IMR-90 (cell line): ENCODE measurements around the gene HSPA9. TPM values are rescaled to one million over a fixed set of nuclear protein-coding genes. Genes with fewer than 3 reads are reported as not detected.

Source experiments
- ATAC-seq: fragments of 200-7000 bp; cut with Tn5 transposase; 2 replicates; pipeline ENCODE4 v1.9.1; 2020; ENCODE audit warnings: low read depth, mild to moderate bottlenecking, moderate library complexity
- BruUV-seq: library from RNA; stranded (reverse); fragments of 400-500 nt; replicated peaks from 2 replicates; lab custom pipeline; 2021; lab: Mats Ljungman, UMichigan
- CTCF ChIA-PET: fragments of 300-600 bp; formaldehyde crosslinking; extraction: SDS; loops from one replicate; lab custom pipeline; 2021; ENCODE audit warnings: antibody characterized with exemption; lab: Yijun Ruan, JAX
- POLR2A ChIA-PET: fragments of 300-600 bp; sonication (Branson Sonifier 250); formaldehyde crosslinking; loops from one replicate; lab custom pipeline; 2022; ENCODE audit warnings: antibody characterized with exemption; ENCODE audit not compliant: unreplicated experiment; lab: Charles Lee
- DNase-seq: peaks from one replicate; pipeline ENCODE4 v3.0.0; 2013
- H2AFZ ChIP-seq: replicated peaks from 2 replicates; pipeline ENCODE3; 2013; ENCODE audit warnings: low read length, mild to moderate bottlenecking; ENCODE audit not compliant: poor library complexity
- H2AK5ac ChIP-seq: 2 replicates; pipeline ENCODE4 v1.6.1; 2013; ENCODE audit warnings: low read depth, low read length, inconsistent platforms
- H2AK9ac ChIP-seq: replicated peaks from 2 replicates; pipeline ENCODE3; 2013; ENCODE audit warnings: mild to moderate bottlenecking, low read depth, low read length, moderate library complexity; ENCODE audit not compliant: poor library complexity
- H2BK120ac ChIP-seq: 2 replicates; pipeline ENCODE4 v1.6.1; 2013; ENCODE audit warnings: low read depth, low read length, inconsistent platforms
- H2BK15ac ChIP-seq: 3 replicates; pipeline ENCODE4 v1.6.1; 2013; ENCODE audit warnings: low read depth, low read length, inconsistent platforms
- H2BK20ac ChIP-seq: 2 replicates; pipeline ENCODE4 v1.6.1; 2013; ENCODE audit warnings: low read depth, mild to moderate bottlenecking, inconsistent platforms, low read length, moderate library complexity
- H2BK5ac ChIP-seq: 2 replicates; pipeline ENCODE4 v1.6.1; 2013; ENCODE audit warnings: mild to moderate bottlenecking, low read depth, low read length, inconsistent platforms; ENCODE audit not compliant: poor library complexity, severe bottlenecking
- H3K14ac ChIP-seq: replicated peaks from 2 replicates; pipeline ENCODE4 v1.6.1; 2013; ENCODE audit warnings: low read depth, low read length, inconsistent platforms
- H3K18ac ChIP-seq: 2 replicates; pipeline ENCODE4 v1.6.1; 2013; ENCODE audit warnings: low read depth, low read length, control low read depth
- H3K23ac ChIP-seq: 2 replicates; pipeline ENCODE4 v1.6.1; 2013; ENCODE audit warnings: low read depth, low read length, inconsistent platforms
- H3K27ac ChIP-seq: 2 replicates; pipeline ENCODE4 v1.5.1; 2013; ENCODE audit warnings: mild to moderate bottlenecking, control low read depth, low read length; ENCODE audit not compliant: insufficient read depth
- H3K27me3 ChIP-seq: 2 replicates; pipeline ENCODE4 v1.6.1; 2013; ENCODE audit warnings: low read length; ENCODE audit not compliant: control insufficient read depth, insufficient read depth
- H3K36me3 ChIP-seq: 2 replicates; pipeline ENCODE4 v1.6.1; 2013; ENCODE audit warnings: low read length, mixed read lengths; ENCODE audit not compliant: control insufficient read depth, insufficient read depth
- H3K4ac ChIP-seq: 2 replicates; pipeline ENCODE4 v1.6.1; 2013; ENCODE audit warnings: low read depth, low read length, inconsistent platforms
- H3K4me1 ChIP-seq: 2 replicates; pipeline ENCODE4 v1.6.1; 2013; ENCODE audit warnings: low read length, mixed read lengths; ENCODE audit not compliant: control insufficient read depth, insufficient read depth
- H3K4me2 ChIP-seq: 2 replicates; pipeline ENCODE4 v1.6.1; 2013; ENCODE audit warnings: low read depth, mild to moderate bottlenecking, control low read depth, low read length, moderate library complexity
- H3K4me3 ChIP-seq: 2 replicates; pipeline ENCODE4 v1.5.1; 2013; ENCODE audit warnings: low read depth, mild to moderate bottlenecking, control low read depth, low read length, moderate library complexity; ENCODE audit not compliant: insufficient read depth
- H3K56ac ChIP-seq: 2 replicates; pipeline ENCODE4 v1.6.1; 2013; ENCODE audit warnings: low read length, inconsistent platforms; ENCODE audit not compliant: insufficient read depth; ENCODE audit errors: extremely low read depth
- H3K79me1 ChIP-seq, 2 experiments: 2 replicates each; pipeline ENCODE4 v1.6.1; 2013; ENCODE audit warnings: low read length in 2 of 2, inconsistent platforms in 1 of 2, low read depth in 1 of 2
- H3K9ac ChIP-seq: 2 replicates; pipeline ENCODE4 v1.6.1; 2013; ENCODE audit warnings: low read depth, low read length, control low read depth
- H3K9me1 ChIP-seq: 2 replicates; pipeline ENCODE4 v1.6.1; 2013; ENCODE audit warnings: low read length, inconsistent platforms; ENCODE audit not compliant: insufficient read depth
- H3K9me3 ChIP-seq: 2 replicates; pipeline ENCODE4 v1.6.1; 2013; ENCODE audit warnings: low read length; ENCODE audit not compliant: control insufficient read depth, insufficient read depth
- H4K20me1 ChIP-seq: 2 replicates; pipeline ENCODE4 v1.6.1; 2013; ENCODE audit warnings: low read length, inconsistent platforms; ENCODE audit not compliant: insufficient read depth
- H4K5ac ChIP-seq: 2 replicates; pipeline ENCODE4 v1.6.1; 2013; ENCODE audit warnings: mild to moderate bottlenecking, low read depth, low read length, control low read depth
- H4K8ac ChIP-seq, 2 experiments: 2 replicates each; pipeline ENCODE4 v1.6.1; 2013; ENCODE audit warnings: low read depth in 2 of 2, low read length in 2 of 2, control low read depth in 1 of 2, inconsistent platforms in 1 of 2
- H4K91ac ChIP-seq: 2 replicates; pipeline ENCODE4 v1.6.1; 2013; ENCODE audit warnings: low read depth, low read length, inconsistent platforms; ENCODE audit not compliant: insufficient read depth
- BHLHE40 ChIP-seq: fragments of 150-350 bp; IDR thresholded peaks from 2 replicates; pipeline ENCODE4 v1.6.1; 2016; ENCODE audit warnings: mild to moderate bottlenecking, low read depth, low read length
- CEBPB ChIP-seq: IDR thresholded peaks from 2 replicates; pipeline ENCODE4 v1.6.1; 2012; ENCODE audit warnings: low read depth, low read length, improper control_type of control experiment
- NFE2L2 ChIP-seq: fragments of 150-350 bp; IDR thresholded peaks from 2 replicates; pipeline ENCODE4 v1.6.1; 2016; ENCODE audit warnings: low read depth, mild to moderate bottlenecking, low read length
- RAD21 ChIP-seq: IDR thresholded peaks from 2 replicates; pipeline ENCODE4 v1.6.1; 2012; ENCODE audit warnings: low read length, improper control_type of control experiment
- RFX5 ChIP-seq: IDR thresholded peaks from 2 replicates; pipeline ENCODE4 v1.8.0; 2012; ENCODE audit warnings: low read depth, mild to moderate bottlenecking, low read length, moderate library complexity
- WGBS, 2 experiments: methylation state at CpG; one replicate each; pipeline versions ENCODE4 v1.1.5 to v1.1.7; 2013; ENCODE audit warnings: missing lambda C conversion rate in 2 of 2; ENCODE audit not compliant: insufficient read length in 1 of 2; ENCODE audit errors: extremely low coverage in 2 of 2; 5-methylcytosine and 5-hydroxymethylcytosine counted together
- dilution Hi-C: fragments of 300-500 bp; cut with HindIII; formaldehyde crosslinking; loops from one replicate; pipeline ENCODE4 v1.14.3; 2018; ENCODE audit warnings: low sequenced_read_pairs; ENCODE audit not compliant: unreplicated experiment
- in situ Hi-C: fragments of 300-500 bp; cut with MboI; formaldehyde crosslinking; loops from 3 replicates; pipeline ENCODE4 v1.14.3; 2019; ENCODE audit warnings: low sequenced_read_pairs, inconsistent platforms, mixed read lengths
- intact Hi-C: fragments of 100-400 bp; cut with micrococcal nuclease; formaldehyde crosslinking; loops from 2 replicates; pipeline ENCODE4 v1.10.0; 2022
- polyA plus RNA-seq, 3 experiments: library from polyadenylated mRNA; depleted of rRNA; stranded (reverse); fragments of >200 nt; gene quantifications; 2 replicates each; pipeline ENCODE4 v1.2.3, GENCODE V29; 2012; ENCODE audit warnings: low replicate concordance in 1 of 3
- total RNA-seq: library from RNA; depleted of rRNA; stranded (reverse); fragments of >200 nt; gene quantifications from 2 replicates; pipeline ENCODE4 v1.2.3, GENCODE V29; 2012

Gene HSPA9
- total and polyA plus RNA-seq, 2 of the 4 experiments (the other 2 are of a cell fraction) = 157 to 472 TPM

- Histone ChIP-seq H3K36me3 (no peaks in the 10 kb centered on the region), H4K5ac (no peak overlapping the region), H2BK15ac (no peak overlapping the region), H2AK9ac (no peak overlapping the region), H2BK120ac (no peak overlapping the region), H3K9ac (no peak overlapping the region), H3K79me1 (peaks cover 14 to 61% of the 10 kb centered on the region in 2 experiments; a peak in 3 of 4 replicates), H4K8ac (no peak overlapping the region), H3K9me1 (peaks cover 10% of the 10 kb centered on the region; the same call in 1 of the 2 replicates), H3K9me3 (no peaks in the 10 kb centered on the region), H2AFZ (no peak overlapping the region), H3K23ac (0 out of 2 replicates have a peak overlapping the region, but pooled peaks have one; percentile 1), H3K4ac (no peak overlapping the region), H2AK5ac (no peak overlapping the region), H4K91ac (no peak overlapping the region), H3K18ac (no peak overlapping the region), H2BK20ac (no peak overlapping the region), H3K4me1 (peaks cover 6% of the 10 kb centered on the region), H3K27ac (no peak overlapping the region), H3K4me3 (no peak overlapping the region), H4K20me1 (peaks cover 23% of the 10 kb centered on the region), H3K4me2 (peak overlapping the region; percentile 34; the same call in 1 of the 2 replicates), H3K27me3 (no peaks in the 10 kb centered on the region), H3K56ac (no peak overlapping the region), H3K14ac (0 out of 2 replicates have a peak overlapping the region, but pooled peaks have one; percentile 17), H2BK5ac (no peak overlapping the region)
- POLR2A ChIA-PET = no interaction called here
- TF ChIP-seq NFE2L2 = no peak
- no peak for TF ChIP-seq RFX5
- peak; percentile 45; the same call in 1 of the 2 replicates for TF ChIP-seq CEBPB
- TF ChIP-seq RAD21 = no peak
- TF ChIP-seq BHLHE40 = no peak
- no CpG with 5 or more reads among the region's 6 CpGs for WGBS, 2 experiments
- CTCF ChIA-PET = interaction anchor here (0.6 kb wide), 2 partner anchors 327 to 700 kb away, joined by 3 read pairs; no protein-coding TSS in a partner anchor
- dilution Hi-C loops = no loop called here
- BruUV-seq = no TSS peak
- intact Hi-C loops = no loop called here
- in situ Hi-C loops = no loop called here
- no peak for ATAC-seq
- DNase-seq = peak; percentile 49
Observed at GRCh38 chr5:138545919-138546562, 29.2 kb downstream of the HSPA9 start.
